ENCODE measurements around the gene ERBB2. TPM values are rescaled to one million over a fixed set of nuclear protein-coding genes. Genes with fewer than 3 reads are reported as not detected.
A peak's percentile ranks its signal among the peaks of the same experiment; 100 is the strongest.

ERBB2 gene
- total and polyA plus RNA-seq, 2 of the 13 experiments (the other 11 are each of a cell fraction or from before 2014, with no cell fraction given), result 57.7 to 64.1 TPM

GRCh38 chr17:39672522-39673334, 27.1 kb upstream of the ERBB2 start (continued):
- no peak for TF ChIP-seq ZBTB40 (IDR thresholded peaks at IDR 0.05)
- no peak for TF ChIP-seq ZBTB40 (CRISPR knock-in tag; IDR thresholded peaks at IDR 0.05)
- no peak for TF ChIP-seq TCF7L2 (IDR thresholded peaks at IDR 0.05; ENCODE audit: low read depth, low read length)
- TF ChIP-seq HIC2 (CRISPR knock-in tag; IDR thresholded peaks at IDR 0.05; ENCODE audit: low read depth), result 0 out of 2 replicates have a peak, but pooled peaks have one; percentile 54
- TF ChIP-seq ZUFSP (CRISPR knock-in tag; IDR thresholded peaks at IDR 0.05; ENCODE audit: borderline replicate concordance), result no peak
- no peak for TF ChIP-seq REXO4 (CRISPR knock-in tag; IDR thresholded peaks at IDR 0.05; ENCODE audit: borderline replicate concordance)
- TF ChIP-seq ZNF468 (CRISPR knock-in tag; IDR thresholded peaks at IDR 0.05), result no peak
- TF ChIP-seq TEAD2 (CRISPR knock-in tag; IDR thresholded peaks at IDR 0.05), result no peak
- TF ChIP-seq CREM (IDR thresholded peaks at IDR 0.05), result no peak
- no peak for TF ChIP-seq CREM (CRISPR knock-in tag; IDR thresholded peaks at IDR 0.05)
- TF ChIP-seq ZNF792 (CRISPR knock-in tag; IDR thresholded peaks at IDR 0.05), result no peak
- no peak for TF ChIP-seq MTF2 (CRISPR knock-in tag; IDR thresholded peaks at IDR 0.05; ENCODE audit: borderline replicate concordance)
- peak; percentile 50; the same call in 1 of the 2 replicates for TF ChIP-seq ZNF235 (CRISPR knock-in tag; IDR thresholded peaks at IDR 0.05; ENCODE audit: borderline replicate concordance)
- TF ChIP-seq ARNT2 (CRISPR knock-in tag; IDR thresholded peaks at IDR 0.05; ENCODE audit: low read depth), result 0 out of 2 replicates have a peak, but pooled peaks have one; percentile 7
- peak; percentile 58; the same call in 1 of the 2 replicates for TF ChIP-seq CHCHD3 (CRISPR knock-in tag; IDR thresholded peaks at IDR 0.05)
- TF ChIP-seq XBP1 (CRISPR knock-in tag; IDR thresholded peaks at IDR 0.05), result no peak
- no peak for TF ChIP-seq ZSCAN25 (CRISPR knock-in tag; IDR thresholded peaks at IDR 0.05)
